Right kidney (tissue), 1 donor: ENCODE measurements around the gene DIPK1A.

ENCODE experiments used
- DNase-seq: peaks from one replicate; pipeline ENCODE4 v3.0.0-alpha.2; 2016

The DIPK1A gene

DNA sequence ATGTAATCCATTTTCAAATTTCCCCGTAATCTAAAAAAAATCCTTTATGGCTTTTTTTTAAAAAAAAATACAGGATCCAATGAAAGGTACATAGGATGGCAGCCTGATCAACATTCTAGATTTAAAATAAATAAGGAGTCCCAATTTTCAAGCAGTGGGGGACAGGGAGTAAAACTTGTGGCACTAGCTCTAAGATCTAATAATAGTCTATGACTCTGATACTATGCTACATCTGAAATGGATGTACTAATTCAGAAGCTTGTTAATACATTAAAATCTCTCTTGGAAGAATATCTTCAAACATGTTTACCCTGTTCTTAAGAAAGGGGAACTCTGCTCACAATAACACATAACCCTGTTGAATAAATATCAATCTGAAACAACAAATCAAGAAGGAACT lies 8.5 kb downstream of the DIPK1A start:
- no peak for DNase-seq

- DNase-seq: no peak
These were observed 10.1 kb downstream of the DIPK1A start for GRCh38 chr1:92951141-92951582.

DNA sequence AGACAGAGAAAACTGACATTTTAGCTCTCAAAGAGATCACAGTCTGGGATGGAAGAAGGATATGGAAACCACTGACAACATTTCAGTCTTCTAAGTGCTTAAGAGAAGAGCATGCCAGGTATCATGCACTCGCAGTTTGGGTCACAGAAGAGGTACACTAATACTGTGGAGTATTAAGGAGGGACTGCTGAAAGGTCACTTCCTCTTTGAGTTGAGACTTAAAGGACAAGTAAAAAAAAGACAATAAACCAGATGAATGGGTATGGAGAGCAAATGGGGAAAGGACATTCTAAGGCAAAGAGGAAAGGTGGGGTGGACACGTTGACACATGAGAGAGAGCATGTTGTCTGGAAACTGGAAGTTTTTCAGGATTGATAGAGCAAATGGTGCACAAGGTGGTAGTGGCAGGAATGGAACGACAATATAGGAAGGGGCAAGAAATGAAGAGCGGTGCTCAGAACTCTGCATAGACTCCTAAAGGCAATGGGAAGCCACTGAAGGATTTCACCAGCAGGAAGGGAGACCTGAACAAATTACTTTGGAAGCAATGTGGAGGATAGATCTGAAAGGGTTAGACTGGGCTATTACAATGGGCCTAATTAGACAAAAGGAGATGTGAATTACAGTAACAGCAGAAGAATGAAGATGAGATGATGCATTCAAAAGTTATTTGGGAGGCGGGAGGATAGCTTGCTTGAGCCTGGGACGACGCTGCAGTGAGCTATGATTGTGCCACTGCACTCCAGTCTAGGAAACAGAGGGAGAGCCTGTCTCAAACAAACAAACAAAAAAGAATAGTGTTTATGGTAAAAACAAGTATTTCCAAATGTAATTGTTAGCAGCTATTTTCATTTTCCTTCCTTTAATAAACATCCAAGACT lies 11.1 kb downstream of the DIPK1A start:
- DNase-seq: no peak

- no peak for DNase-seq
These were observed 13.2 kb downstream of the DIPK1A start for GRCh38 chr1:92948071-92948470.

DNA sequence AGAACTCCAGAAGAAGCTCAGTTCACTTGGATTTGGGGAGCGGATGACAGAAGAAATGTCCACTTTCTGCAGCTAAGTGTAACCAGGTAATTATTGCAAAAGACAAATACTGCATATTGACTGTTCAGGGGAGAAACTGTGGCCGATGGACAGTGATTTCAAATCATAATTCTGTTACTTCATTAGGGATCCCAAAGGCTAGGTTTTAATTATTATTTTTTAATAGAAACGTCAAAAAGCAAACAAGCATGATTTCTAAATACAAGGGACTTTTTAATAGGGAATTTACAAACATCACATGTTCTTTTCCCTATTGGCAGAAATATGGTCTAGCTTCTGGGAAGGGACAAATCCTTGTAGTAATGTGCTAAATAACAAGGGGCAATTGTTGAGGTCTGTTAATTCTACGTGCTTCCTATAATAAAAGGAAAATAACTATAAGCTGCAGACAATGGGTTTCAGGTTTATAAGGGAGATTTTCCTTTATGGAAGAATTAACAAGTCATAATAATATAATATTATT lies 15.5 kb downstream of the DIPK1A start:
- DNase-seq: no peak

DNA sequence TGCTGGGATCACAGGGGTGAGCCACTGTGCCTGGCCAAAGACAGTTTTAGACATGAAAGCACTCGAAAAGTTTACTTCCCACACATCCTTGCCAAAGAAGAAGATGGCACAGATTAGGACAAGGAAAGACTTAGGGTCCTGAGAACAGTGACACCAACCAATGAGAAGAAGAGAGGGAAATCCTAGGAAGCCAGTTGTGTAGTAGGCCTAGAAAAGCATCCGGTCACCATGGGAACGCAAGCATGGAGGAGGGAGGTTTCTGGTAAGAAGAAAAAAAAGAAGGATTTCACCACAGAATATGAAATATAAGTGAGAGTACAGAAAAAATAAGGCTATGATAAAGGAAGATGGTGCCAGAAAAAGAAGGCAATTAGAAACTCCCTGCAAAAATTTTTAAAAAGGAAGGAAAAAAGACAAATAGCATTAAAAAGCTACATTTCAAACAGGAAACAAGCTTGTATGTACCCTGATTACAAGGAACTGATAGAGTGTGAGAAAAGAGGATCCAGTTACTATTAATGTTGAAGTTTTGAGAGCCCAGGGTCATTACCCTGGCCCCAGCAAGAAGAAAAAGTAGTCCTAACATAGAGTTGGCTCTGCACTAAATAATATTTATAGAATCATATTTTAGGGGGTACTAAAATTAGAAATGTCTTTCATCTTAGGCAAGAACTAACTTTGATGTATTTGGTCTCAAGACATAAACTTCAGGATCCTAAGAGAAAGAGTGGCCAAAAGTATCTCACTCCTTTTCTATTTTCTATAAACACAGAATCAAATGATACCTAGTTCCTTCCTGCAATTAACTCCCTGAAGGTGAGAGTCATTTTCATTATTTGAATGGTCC lies 16.1 kb downstream of the DIPK1A start:
- no peak for DNase-seq

DNA sequence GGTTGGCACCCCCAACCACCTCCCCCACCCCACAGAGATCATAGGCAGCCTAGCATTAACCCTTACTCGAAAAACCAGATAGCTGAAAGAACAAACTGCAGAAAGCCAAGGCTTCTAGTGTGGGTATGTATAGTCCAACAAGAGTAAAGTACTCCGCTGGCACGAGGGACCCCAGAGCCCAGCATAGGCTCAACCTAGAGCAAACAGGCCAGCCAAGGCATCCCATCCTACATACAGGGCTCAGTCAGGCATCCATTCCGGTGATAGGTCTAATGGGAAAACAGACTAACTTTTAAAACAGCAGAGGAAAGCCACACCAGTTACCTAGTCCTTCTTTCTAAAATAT lies 17.8 kb downstream of the DIPK1A start:
- no peak for DNase-seq

GRCh38 chr1:92940541-92940940 lies 20.7 kb downstream of the DIPK1A start:
- no peak for DNase-seq

- no peak for DNase-seq
These were observed 23.5 kb downstream of the DIPK1A start for GRCh38 chr1:92937731-92938130.

DNA sequence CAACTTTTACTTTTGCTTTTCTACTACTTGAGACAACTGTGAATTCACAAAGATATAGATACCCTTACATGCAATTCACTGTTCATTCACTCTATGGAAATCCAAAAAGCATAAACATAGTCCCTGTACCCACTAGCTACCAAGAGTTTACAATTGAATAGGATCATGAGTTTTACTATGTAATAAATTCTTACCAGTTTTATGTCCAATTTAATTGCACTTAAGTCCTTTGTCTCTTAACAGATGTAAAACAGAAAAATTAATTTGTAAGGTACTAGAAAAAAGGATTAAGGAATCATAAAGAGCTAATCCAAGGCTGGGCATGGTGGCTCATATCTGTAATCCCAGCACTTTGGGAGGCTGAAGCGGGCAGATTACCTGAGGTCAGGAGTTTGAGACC lies 24.4 kb downstream of the DIPK1A start:
- DNase-seq: no peak

- no peak for DNase-seq
These were observed 26.6 kb downstream of the DIPK1A start for GRCh38 chr1:92934395-92935378.

DNA sequence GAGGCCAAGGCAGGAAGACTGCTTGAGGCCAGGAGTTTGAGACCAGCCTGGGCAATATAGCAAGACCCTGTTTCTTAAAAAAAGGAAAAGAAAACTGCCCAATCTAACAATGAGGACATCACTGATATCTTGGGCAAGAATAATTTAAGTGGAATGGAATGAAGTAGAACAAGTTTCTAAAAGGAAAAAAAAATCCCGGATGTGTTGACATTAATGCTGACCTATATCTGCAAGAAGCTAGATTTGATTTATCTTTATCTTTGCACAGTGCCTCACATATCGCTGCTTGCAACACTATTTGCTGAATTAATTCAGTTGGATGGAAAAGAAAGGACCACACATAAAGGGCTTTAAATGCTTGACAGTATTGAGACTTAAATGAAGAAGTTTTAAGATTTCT lies 27.8 kb downstream of the DIPK1A start:
- no peak for DNase-seq

DNA sequence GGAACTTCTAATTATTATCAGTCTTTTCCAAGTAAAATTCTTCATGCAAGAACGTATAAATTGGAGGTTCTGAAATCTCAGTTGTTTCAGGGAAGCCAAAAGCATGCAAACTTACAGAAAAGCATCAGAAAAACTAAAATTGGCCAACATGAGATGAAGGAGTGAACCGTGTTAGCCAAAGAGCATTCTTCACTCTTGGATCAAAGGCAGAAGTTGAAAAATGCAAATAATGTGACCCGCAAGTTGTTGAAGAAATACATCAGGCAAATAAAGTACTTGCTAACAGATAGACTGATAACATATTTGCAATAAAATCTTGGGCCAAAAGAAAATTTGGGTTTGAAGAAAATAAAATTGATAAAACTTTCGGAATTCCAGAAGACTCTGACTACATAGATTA lies 29.6 kb downstream of the DIPK1A start:
- no peak for DNase-seq

GRCh38 chr1:92929461-92929860 lies 31.8 kb downstream of the DIPK1A start:
- DNase-seq: no peak

GRCh38 chr1:92927870-92928269 lies 33.4 kb downstream of the DIPK1A start:
- DNase-seq: no peak

- DNase-seq: no peak
These were observed 34.4 kb downstream of the DIPK1A start for GRCh38 chr1:92926873-92927272.

DNA sequence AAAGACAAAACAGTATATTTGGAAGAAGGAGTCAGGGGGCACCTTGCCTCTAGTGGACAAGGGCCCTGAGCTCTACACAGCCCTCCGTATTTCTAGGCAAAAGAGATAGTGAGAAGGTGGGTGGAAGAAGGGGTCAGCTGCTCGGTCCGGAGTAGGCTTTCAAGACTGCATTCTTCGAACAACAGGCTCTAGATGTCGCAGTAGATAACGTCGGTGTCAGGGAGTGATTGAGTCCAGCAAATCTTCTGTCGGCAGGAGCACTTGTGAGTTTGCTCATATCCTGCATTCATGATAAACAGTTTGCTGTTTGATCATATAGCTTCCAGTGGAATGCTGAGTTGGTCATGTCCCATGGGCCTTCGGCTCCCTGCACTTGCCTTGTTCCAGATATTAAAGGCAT lies 36.8 kb downstream of the DIPK1A start:
- DNase-seq: no peak

- DNase-seq: no peak
These were observed 37.6 kb downstream of the DIPK1A start for GRCh38 chr1:92923664-92924063.

GRCh38 chr1:92922356-92923035 lies 38.8 kb downstream of the DIPK1A start:
- DNase-seq: no peak

- no peak for DNase-seq
These were observed 39.9 kb downstream of the DIPK1A start for GRCh38 chr1:92921031-92922023.
